NCI-H187 (cell line): ENCODE data around the gene NSMCE1.

Experiments
- DNase-seq, 2 experiments: peaks; one replicate each; lab custom pipeline; 2025; lab: John Stamatoyannopoulos, UW

The NSMCE1 gene, protein sequence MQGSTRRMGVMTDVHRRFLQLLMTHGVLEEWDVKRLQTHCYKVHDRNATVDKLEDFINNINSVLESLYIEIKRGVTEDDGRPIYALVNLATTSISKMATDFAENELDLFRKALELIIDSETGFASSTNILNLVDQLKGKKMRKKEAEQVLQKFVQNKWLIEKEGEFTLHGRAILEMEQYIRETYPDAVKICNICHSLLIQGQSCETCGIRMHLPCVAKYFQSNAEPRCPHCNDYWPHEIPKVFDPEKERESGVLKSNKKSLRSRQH

DNA sequence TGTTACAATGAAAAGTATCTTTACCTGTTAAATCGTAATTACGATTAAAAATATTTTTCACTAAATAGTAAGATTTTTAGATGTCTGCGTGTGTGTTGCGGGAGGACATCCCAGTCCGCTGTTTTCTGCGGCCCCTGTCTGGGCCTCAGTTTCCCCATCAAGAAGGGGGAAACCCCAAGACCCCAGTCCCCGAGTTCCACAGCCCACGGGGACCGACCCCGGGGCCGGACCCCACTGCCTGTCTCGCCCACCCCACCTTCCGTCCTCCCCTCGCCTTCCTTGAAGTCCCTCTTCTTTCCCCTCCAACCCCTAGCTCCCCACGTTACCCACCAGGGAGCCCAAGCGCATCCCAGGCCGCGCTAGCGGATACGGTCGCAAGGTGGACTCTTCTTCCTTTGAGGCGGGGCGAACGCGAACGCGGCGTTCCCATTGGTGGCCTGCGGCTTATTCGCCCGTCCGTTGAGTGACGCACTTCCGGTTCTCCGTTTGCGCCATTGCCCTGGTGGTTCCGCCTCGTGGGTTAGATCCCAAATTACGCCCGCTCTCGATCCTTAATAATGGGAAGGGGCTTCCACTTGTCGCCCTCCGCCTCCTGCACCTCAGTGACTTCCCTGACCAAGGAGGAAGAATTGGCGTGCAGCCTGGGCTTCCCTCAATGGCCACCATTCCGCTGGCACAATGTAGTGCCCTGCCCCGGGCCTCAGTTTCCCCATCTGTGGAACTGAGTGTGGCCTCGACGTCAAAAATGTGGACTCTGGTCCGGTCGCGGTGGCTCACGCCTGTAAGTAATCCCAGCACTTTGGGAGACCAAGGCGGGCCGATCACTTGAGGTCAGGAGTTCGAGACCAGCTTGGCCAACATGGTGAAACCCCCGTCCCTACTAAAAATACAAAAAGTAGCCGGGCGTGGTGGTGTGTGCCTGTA, at the start of gene NSMCE1:
Gene NSMCE1, minus strand, starts transcription at position 397 of the 924 bp plus-strand sequence. CDS start 11,202 bp downstream, outside the sequence.
- DNase-seq: peak; percentile 50 to 84

DNA sequence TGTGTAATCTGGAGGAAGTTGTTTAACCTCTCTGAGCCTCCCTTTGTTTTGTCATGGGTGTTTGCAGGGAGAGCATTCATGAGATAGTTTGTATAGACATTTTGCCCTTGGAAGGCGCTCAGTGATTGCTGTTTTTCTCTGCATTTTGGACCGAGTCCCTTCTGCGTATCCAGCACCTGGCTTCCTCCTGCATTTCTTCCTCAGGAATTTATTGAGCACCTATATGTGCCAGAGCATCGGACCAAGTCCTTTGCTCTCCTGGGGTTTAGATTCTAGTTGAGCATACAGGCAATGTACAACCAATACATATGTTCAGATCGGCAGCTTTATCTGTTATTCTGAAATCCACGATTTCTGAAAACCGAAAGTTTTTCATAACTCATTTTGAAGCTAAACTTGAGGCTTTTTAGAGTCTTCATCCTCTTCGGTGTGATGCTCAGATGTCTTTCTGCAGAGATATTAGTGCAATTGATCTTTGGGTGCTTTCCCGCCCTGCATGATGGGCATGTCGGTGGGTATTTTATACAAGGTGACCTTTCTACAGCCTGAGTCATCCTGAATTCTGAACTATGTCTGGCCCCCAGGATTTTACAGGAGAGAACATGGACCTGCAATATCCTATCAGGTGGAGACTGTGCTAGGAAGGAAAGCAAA, 49.3 kb upstream of the NSMCE1 start:
- DNase-seq: no peak

DNA sequence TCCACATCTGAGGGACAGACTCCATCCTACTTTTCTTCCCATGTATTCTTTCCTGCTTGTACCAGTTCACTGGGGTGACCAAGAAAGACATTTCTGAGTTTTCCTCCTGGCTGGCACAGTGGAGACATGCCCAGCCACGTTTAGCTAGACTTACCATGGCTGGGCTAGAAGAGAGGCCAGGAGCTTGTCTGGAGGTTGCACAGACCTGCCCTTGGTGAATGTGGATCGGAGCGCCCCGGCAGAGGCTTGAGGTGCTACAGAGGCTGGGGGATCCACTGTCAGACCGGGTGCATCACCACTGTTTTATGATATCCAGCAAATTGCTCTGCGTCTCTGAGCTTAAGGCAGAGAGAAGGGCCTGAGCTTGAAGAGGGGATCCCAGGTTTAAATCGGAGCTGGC, 48.7 kb upstream of the NSMCE1 start:
- no peak for DNase-seq

DNA sequence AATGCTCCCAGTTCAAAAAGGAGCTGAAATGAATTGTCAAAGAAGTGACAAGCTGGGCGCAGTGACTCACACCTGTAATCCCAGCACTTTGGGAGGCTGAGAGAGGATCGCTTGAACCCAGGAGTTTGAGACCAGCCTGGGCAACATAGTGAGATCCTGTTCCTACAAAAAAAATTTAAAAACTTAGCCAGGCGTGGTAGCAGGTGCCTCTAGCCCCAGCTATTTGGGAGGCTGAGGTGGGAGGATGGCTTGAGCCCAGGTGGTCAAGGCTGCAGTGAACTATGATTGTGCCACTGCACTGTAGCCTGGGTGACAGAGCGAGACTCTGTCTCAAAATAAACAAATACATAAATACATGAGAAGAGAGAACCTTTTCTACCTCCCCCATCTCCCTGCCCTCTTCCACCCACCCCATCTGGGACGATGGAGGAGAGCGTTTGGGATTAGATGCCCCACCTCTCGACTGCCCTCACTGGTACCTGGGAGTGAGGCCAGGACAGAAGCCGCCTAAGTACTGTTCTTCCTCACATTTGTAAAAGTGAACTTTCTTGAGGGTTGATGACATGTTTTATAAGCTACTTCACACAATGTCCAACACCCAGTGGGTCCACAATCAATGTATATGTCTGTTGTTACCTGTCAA, 47.6 kb upstream of the NSMCE1 start:
- no peak for DNase-seq

DNA sequence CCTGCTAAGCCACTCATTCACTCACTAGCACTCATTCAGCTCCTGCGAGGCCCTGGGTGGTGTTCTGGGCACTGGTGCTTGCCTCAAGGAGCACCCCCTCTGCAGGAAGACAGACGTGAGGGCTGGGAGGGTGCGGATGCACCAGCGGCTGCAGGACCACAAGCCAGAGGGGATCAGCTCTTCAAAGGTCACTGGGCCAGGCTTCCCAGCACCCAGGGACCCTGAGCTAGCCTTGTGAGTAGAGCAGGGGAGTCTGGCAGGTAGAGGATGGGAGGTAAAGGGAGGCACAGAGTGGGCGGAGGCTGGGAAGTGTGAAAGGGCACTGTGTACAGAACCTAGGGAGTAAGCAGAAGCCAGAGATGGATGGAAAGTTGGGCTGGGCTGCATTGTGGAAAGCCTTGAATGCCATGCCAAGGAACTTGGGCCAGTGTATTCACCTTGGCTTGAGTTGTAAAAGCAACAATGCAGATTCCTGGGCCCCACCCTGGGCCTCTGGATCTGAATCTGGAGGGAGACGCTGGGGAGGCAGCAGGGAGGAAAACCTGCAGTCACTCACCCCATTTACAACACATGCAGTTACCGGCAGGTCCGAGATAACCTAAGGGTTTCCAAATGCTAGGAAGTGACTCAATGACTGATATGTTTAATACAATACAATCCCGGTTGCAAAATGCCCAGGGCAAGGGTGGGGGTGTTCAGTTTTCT, 46.9 kb upstream of the NSMCE1 start:
- DNase-seq: no peak

DNA sequence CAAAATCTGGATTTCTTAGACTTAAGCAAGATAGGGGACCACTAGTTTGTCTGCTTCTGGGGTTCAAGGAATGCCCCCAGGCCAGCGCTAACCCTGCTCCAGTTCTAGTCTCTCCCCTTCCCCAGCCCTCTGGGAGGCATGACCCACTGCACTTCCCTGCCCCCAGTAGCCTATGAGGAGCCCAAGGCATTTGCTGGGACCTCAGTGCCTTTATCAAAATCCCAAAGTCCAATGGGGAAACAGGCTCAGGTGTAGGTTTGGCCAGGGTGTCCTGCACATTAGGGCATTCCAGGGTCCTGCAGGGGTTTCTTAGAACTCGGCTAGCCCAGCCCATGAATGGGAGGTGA, 46.4 kb upstream of the NSMCE1 start:
- no peak for DNase-seq

DNA sequence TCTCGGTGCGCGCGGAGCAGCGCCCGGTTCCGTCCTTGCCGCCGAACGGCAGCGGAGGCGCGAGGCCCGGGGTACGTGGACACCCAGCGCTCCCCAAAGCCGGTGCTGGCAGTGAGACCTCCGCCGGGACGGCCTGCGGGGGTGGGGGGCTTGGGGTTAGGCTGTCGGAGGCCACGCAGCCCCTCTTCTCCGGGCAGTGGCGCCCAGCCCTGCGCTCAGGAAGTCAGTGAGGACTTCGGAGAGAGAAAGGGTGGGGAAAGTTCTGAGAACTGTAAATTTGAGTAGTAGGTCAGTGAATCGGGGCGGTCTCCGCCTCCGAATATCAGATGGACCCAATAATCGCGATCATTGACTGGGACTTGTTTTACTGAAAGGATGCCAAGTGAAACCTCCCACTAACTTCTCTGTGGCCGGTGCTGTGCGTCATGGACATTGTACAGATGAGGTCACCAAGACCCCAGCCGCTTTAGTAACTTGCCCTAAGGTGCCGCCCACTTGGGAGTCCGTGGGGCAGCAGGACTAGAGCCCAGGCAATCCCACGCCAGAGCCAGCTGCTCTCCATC, 45.7 kb upstream of the NSMCE1 start:
- DNase-seq: no peak

DNA sequence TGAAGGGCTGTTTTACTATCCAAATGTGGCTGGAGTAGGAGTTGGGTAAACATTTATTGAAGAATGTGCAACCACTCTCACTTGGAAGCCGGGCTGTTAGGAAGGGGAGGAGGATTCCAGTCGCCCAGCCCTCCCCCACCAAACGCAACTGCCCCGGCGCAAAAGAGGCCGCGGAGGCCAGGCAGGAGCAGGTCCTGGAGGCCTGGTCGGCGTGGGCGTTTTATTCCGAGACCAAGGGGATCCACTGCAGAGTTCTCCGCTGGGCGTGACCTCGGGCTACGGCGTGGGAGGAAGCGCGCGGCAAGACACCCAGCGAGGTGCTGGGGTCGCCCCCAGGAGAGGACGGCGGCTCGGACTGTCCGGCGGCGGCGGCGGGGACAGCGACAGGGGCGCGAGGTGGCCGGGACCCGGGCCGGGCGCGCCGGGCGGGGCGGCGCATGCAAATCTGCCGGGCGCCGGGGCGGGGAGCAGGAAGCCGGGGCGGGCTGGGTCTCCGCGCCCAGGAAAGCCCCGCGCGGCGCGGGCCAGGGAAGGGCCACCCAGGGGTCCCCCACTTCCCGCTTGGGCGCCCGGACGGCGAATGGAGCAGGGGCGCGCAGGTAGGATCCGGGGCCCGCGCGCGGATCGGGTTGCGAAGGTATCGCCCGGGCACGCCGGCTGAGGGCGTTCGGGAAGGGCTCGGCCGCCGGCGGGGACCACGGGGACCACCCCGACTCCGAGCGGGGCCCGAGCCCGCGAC, 45.0 kb upstream of the NSMCE1 start, which contains the start of gene IL4R:
Gene IL4R, plus strand, starts transcription at position 553 of the 739 bp plus-strand sequence. CDS start 26,230 bp downstream, outside the sequence.
- DNase-seq: no peak

DNA sequence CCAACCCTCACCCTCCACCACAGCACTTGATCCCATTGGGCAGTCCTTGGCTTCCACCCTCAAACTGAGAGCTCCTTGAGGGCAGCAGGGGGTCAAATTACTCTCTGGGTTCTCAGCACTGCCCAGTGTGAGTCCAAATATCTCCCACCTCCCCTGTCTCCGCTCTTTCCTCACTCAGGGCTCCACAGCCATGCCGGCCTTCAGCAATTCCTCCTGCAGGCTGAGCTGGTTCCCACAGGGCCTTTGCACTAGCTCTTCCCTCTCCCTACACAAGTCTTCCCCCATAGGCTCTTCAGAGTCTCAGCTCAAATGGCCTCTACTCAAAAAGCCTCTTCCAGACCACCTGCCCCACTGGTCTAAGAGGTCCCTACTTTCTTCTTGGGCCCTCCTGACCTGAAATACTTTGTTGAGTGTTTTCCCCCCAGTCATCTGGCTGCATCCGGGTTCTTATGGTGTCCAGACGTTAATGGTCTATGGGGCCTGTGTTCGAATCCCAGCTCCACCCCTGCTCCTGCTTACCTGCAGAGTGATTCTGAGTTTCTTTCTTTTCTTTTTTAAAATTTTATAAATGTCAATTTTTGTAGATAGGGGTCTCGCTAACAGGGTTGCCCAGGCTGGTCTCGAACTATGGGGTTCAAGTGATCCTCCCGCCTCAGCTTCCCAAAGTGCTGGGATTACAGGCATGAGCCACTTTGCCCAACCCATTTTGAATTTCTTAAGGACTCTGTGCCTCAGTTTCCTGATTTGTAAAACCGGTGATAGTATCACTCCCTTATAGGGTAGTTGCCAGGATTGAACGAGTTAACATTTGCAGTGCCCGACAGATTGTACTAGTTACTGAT, 44.2 kb upstream of the NSMCE1 start:
- DNase-seq: no peak

DNA sequence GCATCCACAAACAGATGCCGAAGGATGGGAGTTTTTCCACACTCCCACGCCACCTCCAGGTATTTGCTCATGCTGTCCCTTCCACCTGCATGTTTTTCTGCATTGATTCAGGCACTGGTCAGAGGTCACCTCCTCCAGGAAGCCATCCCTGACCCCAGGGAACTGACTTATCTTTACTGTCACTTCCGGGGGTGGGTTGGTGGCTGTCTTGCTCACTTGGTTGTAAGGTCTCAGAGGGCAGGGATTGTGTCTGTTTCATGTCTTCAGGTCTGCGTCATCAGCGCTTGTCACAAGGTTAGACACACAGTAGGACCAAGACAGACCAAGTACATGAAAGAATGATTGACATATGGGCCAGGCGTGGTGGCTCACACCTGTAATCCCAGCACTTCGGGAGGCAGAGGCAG, 43.3 kb upstream of the NSMCE1 start:
- no peak for DNase-seq

DNA sequence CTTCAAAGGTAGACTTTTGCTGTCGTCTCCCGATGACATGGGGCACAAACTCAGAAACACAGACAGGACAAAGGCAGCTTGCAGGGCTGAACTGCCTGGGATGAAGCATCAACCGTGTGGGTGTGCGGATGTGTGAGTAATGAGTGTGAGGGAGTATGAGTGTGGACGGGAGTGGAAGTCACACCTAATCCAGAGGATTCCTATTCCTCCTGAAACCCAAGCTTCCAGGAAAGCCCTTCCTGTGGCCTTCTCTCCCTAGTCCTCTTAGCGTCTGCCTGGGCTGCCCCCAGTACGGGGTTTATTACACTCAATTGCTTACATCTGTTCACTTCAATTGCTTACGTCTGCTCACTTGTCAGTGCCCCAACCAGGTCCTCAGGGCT, 42.9 kb upstream of the NSMCE1 start:
- no peak for DNase-seq

DNA sequence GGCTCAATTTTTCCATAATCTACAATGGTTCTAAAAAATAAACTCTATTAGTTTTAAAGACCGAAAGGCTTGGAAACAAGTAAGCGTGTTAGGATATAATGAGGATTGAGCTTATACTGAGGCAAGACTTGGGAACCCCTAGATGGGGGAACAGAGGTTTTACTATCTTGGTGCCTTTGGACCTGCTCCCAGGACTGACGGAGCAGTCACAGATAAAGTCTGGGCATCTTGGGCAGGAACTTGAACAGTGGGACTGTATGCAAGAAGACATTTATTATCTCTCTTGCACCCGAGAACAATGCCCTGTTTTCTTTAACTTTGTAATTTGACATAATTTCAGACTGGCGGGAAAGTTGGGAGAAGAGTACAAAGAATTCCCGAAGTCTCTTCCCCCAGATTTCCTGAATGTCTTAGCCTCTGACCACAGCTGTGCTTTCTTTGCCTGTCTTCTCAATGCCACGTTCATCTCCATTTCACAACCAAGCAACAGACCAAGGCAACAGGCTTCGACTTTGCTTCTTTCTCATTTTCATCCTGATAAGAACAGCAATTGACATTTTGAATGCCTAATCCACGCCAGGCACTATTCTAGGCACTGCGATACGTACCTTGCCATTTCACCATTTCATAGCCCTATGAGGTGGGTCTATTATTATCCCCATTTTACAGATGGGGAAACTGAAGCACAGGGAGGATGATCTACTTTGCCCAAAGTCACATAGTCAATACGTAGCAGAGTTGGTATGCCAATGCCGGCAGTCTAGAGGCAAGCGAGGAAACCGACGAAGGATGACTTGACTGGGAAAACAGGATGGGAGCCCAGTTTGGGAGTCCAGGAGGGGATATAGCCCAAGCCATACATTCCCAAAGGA, 42.2 kb upstream of the NSMCE1 start:
- no peak for DNase-seq

DNA sequence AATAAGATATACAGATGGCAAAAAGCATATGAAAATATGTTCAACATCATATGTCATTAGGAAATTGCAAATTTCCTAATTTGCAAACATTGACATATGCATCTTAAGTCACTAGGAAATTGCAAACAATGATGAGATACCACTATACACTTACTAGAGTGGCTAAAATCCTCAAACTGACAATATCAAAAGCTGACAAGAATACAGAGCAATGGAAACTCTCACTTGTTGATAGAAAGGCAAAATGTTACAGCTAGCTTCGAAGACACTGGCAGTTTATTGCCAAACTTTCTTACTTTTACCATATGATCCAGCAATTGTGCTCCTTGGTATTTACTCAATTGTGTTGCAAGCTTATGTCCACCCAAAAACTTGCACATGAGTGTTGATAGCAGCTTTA, 40.2 kb upstream of the NSMCE1 start:
- DNase-seq: no peak

DNA sequence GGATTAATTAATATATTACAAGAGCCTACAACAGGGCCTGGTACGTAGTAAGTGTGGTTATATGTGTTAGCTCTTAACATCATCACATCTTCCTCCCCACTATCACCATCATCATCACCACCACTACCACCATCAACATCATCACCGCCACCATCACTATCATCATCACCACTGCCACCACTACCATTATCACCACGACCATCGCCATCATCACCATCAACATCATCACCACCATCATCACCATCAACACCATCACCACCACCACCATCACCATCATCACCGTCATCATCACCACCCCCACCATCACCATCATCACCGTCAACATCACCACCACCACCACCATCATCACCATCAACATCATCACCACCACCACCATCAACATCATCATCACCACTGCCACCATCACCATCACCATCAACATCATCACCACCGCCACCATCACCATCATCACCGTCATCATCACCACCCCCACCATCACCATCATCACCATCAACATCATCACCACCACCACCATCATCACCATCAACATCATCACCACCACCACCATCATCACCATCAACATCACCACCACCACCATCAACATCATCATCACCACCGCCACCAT, 37.4 kb upstream of the NSMCE1 start:
- no peak for DNase-seq

DNA sequence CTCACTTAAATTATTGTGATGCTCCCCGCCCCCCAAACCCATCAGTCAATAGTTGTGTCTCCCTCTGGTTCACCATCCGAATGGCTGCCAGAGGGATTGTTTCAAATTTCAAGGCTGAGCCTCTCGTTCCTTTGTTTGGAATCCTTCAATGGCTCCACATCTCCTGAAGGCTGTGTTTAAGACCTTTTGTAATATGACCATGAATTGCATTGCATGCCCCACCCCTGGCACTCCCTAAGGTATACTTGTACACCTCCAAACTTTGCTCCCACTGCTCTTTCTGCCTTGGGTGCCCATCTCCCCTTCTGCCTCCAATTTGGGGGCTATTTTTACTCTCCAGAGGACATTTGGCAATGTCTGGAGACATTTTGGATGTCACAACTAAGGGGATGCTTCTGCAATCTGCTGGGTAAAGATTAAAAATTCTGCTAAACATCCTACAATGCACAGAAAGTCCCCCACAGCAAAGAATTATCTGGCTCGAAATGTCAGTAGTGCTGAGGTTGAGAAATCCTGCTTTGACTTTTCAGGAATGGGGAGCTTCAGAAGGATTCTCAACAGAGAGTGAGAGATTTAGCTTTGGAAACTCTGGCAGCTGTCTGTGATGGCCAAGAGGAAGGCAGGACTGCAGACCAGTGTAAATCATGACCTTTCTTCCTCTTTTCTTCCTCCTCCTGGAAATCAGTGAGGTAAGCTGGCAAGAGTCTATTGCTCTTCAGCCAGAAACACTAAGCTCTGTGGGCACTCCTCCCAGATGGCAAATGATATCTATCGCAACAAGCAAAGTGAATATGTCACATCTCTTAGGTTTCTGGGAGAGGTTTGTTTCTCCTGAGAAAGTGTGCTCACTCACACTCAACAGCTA, 36.5 kb upstream of the NSMCE1 start:
- no peak for DNase-seq

DNA sequence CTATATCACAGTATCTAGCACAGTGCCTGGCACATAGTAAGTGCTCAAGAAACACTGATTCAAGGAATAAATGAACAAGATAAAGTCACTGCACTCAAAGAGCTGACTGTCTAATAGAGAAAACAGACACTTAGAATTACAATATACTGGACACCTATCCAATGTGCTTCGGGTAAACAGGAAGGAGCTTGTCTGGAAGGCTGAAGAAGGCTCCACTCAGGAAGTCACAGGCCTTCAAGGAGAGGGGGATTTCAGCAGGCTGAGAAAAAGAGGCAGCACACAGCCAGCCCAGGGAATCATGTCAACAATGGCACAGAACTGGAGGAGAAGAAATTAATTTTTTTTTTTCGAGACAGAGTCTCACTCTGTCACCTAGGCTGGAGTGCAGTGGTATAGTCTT, 35.5 kb upstream of the NSMCE1 start:
- DNase-seq: no peak
